LNCaP clone FGC (cell line): Measurements from ENCODE around the gene ISM1.

Experiments used
- DNase-seq: peaks from one replicate; pipeline ENCODE4 v3.0.0-alpha.2; 2011; ENCODE audit warnings: low read depth
- H3K4me3 ChIP-seq: 2 replicates; pipeline ENCODE4 v1.5.1; 2011; ENCODE audit warnings: mild to moderate bottlenecking, low read depth, low read length, control low read depth
- CTCF ChIP-seq: IDR thresholded peaks from 2 replicates; pipeline ENCODE4 v1.5.1; 2012; ENCODE audit warnings: mild to moderate bottlenecking; ENCODE audit not compliant: control insufficient read depth, insufficient read depth; ENCODE audit errors: extremely low read depth

ISM1 gene

DNA sequence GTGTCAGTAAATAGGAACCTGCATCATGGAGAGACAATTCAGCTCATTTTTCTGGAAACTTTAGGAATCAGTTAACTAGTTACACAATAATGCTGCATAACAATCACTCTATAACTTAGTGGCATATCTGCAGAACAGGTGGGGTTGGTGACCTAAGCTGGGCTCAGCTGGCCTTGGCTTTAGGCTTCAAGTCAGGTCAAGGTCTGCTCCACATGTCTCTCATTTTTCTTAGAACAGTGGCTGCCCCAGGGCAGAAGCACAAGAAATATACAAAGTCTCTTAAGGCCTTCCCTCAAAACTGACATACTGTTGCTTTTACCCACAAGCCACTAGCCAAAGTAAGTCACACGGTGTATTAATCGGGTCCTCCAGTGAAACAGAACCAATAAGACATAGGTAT is 14.1 kb upstream of the ISM1 start:
- DNase-seq: no peak
- H3K4me3 ChIP-seq: no peak overlapping the region
- no peak for TF ChIP-seq CTCF

DNA sequence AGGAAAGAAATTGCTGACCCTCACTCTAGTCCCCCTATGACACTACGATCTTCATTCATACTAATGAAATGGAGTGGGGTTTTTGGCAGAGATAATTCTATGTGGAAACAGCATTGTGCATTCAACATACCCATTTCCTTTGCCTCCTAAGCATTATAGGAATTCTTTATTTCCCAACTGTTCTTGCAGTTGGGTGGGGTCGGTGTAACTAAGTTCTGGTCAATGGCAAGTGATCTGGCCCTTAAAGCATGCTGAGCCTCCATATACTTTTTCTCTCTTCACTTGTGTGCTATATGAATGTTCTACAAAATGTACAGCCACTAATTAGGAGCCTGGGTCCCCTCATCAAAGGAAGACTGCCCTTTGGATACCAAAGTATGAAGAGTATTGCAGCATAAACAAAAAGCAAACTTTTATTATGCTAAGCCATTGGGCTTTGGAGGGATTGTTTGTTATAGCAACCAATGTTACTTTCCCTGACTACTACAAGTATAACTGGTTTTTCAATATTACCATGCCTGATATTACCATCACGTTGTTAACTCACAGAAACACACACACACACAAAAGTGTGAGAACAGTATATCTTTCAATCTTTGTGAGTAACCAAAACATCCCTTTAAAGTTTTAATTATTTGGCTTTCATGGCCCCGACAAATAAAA is 9.0 kb upstream of the ISM1 start:
- TF ChIP-seq CTCF: no peak
- DNase-seq: no peak
- no peak overlapping the region for H3K4me3 ChIP-seq

GRCh38 chr20:13212750-13213149 is 8.3 kb upstream of the ISM1 start:
- H3K4me3 ChIP-seq: no peak overlapping the region
- no peak for DNase-seq
- no peak for TF ChIP-seq CTCF

GRCh38 chr20:13213335-13213734 is 7.7 kb upstream of the ISM1 start:
- DNase-seq: no peak
- H3K4me3 ChIP-seq: no peak overlapping the region
- no peak for TF ChIP-seq CTCF

DNA sequence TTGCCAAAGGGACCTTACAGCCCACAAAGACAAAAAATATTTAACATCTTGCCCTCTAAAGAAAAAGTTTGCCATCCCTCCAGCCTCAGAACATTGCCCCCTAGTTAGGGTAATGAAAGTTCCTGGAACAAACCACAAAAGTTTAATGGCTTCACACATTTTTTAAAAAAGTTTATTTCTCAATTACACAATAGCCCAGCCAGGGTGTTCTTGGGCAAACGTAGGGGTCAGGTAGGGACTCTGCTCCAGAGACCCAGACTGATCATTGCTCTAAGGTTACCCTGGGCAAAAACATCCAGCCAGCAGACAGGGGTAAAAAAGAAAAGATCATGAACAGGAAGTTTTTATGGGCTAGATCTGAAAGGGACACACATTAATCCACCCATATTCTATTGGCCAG is 4.5 kb upstream of the ISM1 start:
- H3K4me3 ChIP-seq: no peak overlapping the region
- no peak for DNase-seq
- no peak for TF ChIP-seq CTCF

DNA sequence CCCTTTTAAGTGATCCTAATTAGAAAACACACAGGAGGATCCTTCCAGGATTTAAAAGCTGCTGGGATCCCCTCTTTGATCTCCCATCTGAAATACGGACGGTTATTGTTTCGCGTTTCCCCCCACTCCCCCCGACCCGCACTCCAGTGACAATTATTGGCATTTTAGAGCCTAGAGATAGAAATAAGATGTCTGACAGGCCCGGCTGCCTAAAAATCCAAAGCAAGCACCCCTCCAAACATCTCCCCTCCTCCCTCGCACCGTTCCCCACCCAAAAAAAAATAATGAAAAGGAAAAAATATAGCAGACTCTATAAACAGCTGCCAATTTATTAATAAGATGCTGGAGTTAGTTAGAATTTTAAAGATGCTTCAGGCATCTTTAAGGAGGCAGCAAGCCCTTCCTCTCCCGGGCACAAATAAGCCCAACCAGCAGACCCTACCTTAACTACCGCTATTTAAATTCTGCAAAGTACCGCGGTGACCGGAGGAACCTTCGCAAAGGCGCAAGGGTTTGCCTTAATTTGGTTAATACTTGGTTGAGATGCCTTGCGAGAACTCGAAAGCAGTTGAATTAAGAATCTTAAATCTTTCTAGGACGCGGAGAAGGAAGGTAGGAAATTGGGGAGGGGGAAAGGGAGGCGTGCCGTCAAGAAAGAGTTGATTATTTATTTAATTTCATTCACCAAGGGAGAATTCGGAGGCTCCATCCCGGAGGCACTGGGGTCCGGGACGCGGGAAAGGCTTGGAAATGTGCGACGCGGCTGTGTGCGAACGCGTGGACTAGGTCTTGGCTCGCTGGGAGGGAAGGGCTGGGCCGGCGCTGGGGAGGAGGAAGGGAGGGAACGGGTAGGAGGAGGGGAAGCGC is 1.5 kb upstream of the ISM1 start:
- TF ChIP-seq CTCF: no peak
- no peak overlapping the region for H3K4me3 ChIP-seq
- DNase-seq: no peak
